Measurements from ENCODE around the gene DIS3L2. TPM values are rescaled to one million over a fixed set of nuclear protein-coding genes. Genes with fewer than 3 reads are reported as not detected.
A peak's percentile ranks its signal among the peaks of the same experiment; 100 is the strongest.

DIS3L2 gene
- polyA plus RNA-seq, 3 donors, result 37.6 to 40.8 (median 38.2) TPM

- no peak for DNase-seq
These were observed 300.3 kb downstream of the DIS3L2 start for GRCh38 chr2:232261776-232262175.

GRCh38 chr2:232263295-232263694 lies 301.8 kb downstream of the DIS3L2 start:
- no peak for DNase-seq

DNA sequence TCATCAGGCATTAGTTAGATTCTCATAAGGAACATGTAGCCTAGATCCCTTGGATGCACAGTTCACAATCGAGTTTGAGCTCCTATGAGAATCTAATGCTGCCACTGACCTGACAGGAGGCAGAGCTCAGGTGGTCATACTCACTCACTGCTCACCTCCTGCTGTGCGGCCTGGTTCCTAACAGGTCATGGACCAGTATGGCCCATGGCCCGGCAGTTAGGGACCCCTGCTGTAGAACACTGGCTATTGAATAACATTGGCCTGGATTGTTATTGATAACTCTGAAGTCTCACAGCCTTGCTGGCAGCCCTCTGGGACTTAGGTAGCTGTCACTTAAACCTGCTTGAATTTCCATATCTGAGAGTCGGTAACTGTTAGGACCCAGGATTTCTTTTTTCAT lies 302.6 kb downstream of the DIS3L2 start:
- DNase-seq, result no peak

DNA sequence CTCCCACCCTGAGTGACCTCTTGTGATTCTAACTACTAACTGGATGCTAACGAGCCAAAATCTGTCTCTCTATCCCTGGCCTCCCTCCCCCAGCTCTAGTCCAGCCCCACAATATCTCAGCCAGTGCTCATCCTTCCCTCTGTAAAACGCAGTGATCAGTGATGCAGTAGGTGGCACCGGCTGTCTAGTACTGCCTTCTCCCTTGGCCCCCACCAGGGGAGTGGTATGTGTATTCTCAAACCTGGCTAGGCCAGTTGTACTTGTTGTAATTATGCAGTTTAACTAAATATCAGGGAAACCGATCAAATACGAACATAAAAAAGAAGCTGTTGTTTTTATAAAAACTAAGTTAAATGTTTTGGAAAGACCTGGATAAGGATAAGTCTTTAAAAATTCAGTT lies 303.8 kb downstream of the DIS3L2 start:
- DNase-seq, result peak; percentile 7

GRCh38 chr2:232268636-232269165 lies 307.2 kb downstream of the DIS3L2 start:
- no peak for DNase-seq

DNA sequence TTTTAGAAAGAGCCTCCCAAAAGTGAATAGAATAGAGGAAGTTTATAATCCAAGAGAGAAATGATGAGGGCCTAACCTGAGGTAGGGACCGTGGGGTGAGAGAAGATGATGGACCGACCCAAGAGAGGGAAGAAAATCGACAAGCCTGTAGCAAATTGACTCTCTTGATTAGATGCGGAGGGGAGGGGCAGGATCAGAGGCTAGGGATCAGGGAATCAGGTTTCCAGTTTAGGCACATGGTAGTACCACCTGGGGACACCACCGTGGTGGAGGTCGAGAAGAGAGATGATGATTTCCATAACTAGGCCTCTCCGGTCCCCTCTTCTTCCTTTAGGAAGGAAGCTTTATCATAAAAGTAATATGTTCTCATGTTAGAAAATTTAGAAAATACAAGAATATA lies 308.4 kb downstream of the DIS3L2 start:
- no peak for DNase-seq

GRCh38 chr2:232273903-232274643 lies 312.6 kb downstream of the DIS3L2 start:
- DNase-seq, result no peak

- DNase-seq, result no peak
These were observed 314.2 kb downstream of the DIS3L2 start for GRCh38 chr2:232275670-232276069.

DNA sequence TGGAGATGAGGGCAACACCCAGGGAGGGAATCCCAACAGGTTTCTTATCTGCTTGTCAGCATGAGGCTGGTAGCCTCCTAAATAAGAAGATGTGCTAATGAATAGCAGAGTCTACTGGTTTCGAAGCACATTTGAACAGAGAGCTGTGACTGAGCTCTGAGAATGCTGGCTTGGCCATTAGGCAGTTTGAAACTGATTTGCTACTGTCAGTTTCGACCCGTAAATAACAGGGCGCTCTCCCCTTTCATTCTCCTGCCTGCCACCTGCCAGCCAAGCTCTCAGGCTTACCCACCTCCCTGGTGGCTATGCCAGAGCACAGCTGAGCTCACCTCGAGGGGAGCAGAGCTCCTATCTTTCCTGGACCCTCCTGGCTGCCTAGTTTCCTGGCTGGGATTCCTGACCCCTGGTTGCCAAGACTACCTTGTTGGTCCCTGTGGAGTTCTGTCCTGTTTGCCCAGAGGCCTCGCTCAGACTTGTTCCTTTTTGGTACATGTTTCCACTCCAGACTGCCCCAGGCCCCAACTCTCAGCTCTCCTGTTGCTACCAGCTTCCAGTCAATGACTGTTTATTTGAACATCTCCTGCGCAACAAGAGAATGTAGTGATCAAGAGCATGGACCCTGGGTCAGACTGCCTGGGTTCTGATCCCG lies 314.7 kb downstream of the DIS3L2 start:
- DNase-seq, result no peak

DNA sequence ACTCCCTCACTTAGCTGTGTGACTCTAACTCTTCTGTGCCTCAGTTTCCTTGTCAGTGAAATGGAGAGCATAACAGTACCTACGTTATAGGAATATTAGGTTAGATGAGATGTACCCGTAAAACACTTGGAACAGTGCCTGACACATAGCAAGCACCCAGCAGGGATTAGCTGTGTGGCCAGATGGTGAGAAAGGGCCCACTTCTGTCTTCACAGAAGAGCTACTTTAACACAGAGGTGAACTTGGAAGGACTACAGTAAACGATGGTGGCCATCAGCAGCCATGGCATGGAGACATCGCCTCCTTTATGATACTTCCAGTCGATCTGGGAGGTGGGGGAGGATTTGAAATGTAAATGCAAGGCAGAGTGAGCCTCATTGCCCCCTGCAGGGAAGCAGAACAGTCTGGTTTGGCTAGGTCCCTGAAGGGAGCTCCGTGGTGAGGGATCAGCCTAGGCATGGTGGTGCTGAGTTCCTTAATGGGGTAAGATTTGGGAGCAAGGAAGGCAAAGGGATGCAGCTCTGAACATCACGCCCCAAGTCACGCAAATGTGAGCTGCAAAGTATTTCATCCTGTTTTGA lies 315.3 kb downstream of the DIS3L2 start:
- DNase-seq, result no peak

DNA sequence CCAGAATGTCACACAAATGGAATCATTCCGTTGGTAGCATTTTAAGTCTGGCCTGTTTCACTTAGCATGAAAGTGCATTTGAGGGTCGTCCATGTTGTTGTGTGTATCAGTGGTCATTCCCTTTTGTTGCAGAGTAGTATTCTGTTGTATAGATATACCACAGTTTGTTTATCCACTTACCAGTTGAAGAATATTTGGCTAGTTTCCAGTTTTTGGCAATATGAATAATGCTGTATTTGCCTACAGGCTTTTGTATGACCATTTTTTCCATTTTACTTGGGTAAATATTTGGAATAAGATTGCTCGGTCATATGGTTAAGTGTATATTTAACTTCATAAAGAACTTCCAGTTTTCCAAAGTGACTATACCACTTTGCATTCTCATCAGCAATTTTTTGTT lies 317.0 kb downstream of the DIS3L2 start:
- no peak for DNase-seq

- no peak for DNase-seq
These were observed 318.8 kb downstream of the DIS3L2 start for GRCh38 chr2:232280341-232280740.

DNA sequence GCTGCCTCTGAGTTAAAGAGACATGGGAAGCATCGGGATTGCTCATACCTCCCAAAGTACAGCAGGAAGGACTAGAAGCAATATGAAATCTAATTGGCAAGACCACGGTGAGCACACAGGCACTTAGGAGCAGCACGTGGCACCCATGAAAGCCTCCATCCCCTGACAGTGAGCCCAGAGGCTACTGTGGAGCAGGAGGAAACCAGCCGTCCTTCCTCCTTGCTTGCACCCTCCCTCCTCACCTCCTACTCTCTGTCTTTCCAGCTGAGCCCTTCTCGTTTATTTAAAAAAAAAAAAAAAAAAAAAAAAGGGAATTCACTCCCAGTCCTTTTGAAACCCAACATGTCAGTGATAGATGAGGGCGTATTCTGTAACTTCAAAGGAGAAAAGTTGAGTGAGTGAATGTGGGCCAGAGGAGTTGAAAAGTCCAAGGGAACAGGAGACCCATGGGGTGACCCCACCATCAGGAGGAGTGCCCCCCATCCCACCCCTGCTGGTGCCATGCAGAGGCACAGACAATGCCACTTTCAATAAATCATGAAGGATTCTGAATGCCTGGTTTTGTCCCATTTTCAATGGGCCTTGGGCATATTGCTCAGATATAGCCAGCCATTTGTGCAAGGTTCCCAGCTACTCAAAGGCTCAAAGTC lies 320.5 kb downstream of the DIS3L2 start:
- DNase-seq, result no peak

- no peak for DNase-seq
These were observed 321.1 kb downstream of the DIS3L2 start for GRCh38 chr2:232282508-232283055.

GRCh38 chr2:232286001-232286868 lies 324.7 kb downstream of the DIS3L2 start:
- DNase-seq, result peak; percentile 11

GRCh38 chr2:232287316-232287715 lies 325.8 kb downstream of the DIS3L2 start:
- DNase-seq, result peak; percentile 54

DNA sequence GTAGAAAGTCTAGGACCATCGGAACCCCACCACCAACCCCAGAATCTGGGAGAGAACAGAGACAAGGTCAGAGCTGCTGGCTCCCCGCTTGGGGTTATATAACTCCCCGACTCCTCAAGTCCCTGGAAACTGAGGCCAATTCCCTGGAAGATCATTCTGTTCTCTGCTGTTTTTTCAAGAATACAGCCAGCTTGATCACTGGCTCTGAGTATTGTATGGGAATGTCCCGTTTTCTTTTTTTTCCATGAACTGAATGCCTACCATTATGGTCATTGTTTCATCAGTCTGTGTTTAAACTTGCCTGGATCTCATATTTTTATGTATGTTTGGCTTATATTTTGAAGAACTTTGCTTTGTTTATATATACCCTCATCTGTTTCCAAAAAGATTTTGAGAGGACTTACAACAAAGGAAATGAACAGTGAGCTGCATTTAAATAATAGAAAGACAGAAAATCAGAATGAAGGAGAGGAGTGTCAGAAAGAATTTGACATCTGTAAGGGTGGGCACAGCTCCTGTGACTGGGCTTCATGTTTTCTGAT lies 327.0 kb downstream of the DIS3L2 start:
- no peak for DNase-seq

DNA sequence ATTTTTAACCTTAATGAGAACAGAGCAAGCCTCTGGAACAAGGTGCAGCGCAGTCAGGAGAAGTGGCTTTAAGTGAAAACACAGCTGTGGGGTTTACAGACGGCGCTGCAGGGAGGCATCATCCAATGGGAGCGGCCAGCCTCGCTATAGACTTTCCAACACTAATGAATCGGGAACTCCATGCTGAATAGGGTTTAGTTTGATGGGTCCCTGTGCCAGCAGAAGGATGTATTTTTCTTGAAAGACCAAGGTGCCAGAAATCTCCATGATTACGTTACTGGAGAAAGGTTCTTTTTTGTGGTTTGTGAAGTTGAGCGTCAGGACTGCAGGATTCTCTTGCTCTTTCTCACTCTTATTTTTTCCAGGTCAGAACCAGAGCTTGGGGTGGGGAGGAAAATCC lies 329.2 kb downstream of the DIS3L2 start:
- DNase-seq, result no peak

- no peak for DNase-seq
These were observed 329.8 kb downstream of the DIS3L2 start for GRCh38 chr2:232291343-232291742.

- DNase-seq, result no peak
These were observed 331.1 kb downstream of the DIS3L2 start for GRCh38 chr2:232292395-232293154.

Data from renal pelvis (tissue), 4 donors.